Mesendoderm (in vitro differentiated cells): ENCODE measurements around the gene APBB2.

Source experiments
- DNase-seq: peaks from one replicate; pipeline ENCODE4 v3.0.0; 2013
- H2AK5ac ChIP-seq: 2 replicates; pipeline ENCODE4 v1.6.1; 2013; ENCODE audit warnings: low read length, inconsistent platforms
- H2BK120ac ChIP-seq: 2 replicates; pipeline ENCODE4 v1.6.1; 2013; ENCODE audit warnings: low read depth, mild to moderate bottlenecking, low read length, moderate library complexity, mixed read lengths
- H2BK15ac ChIP-seq: replicated peaks from 2 replicates; pipeline ENCODE4 v1.6.1; 2013; ENCODE audit warnings: low read depth, mild to moderate bottlenecking, moderate library complexity
- H2BK5ac ChIP-seq: 2 replicates; pipeline ENCODE4 v1.6.1; 2013; ENCODE audit warnings: low read length, inconsistent platforms
- H3K18ac ChIP-seq: 2 replicates; pipeline ENCODE4 v1.6.1; 2013; ENCODE audit warnings: mild to moderate bottlenecking, low read length, mixed read lengths
- H3K23ac ChIP-seq: one replicate; pipeline ENCODE4 v1.6.1; 2013; ENCODE audit warnings: low read length
- H3K27ac ChIP-seq: 2 replicates; pipeline ENCODE4 v1.5.1; 2013; ENCODE audit warnings: low read depth, mild to moderate bottlenecking, inconsistent platforms, low read length, moderate library complexity
- H3K27me3 ChIP-seq: 2 replicates; pipeline ENCODE4 v1.6.1; 2013; ENCODE audit warnings: low read length, control low read depth, mild to moderate bottlenecking, inconsistent platforms; ENCODE audit not compliant: insufficient read depth, poor library complexity
- H3K36me3 ChIP-seq: 2 replicates; pipeline ENCODE4 v1.6.1; 2013; ENCODE audit warnings: low read length, inconsistent platforms; ENCODE audit not compliant: control insufficient read depth, insufficient read depth
- H3K4ac ChIP-seq: one replicate; pipeline ENCODE4 v1.6.1; 2013; ENCODE audit warnings: low read depth, mild to moderate bottlenecking, low read length, moderate library complexity
- H3K4me1 ChIP-seq: 2 replicates; pipeline ENCODE4 v1.6.1; 2013; ENCODE audit warnings: low read depth, low read length, inconsistent platforms; ENCODE audit not compliant: control insufficient read depth
- H3K4me2 ChIP-seq: 2 replicates; pipeline ENCODE4 v1.6.1; 2013; ENCODE audit warnings: low read length
- H3K4me3 ChIP-seq: 2 replicates; pipeline ENCODE4 v1.5.1; 2013; ENCODE audit warnings: mild to moderate bottlenecking, low read length
- H3K56ac ChIP-seq: one replicate; pipeline ENCODE4 v1.6.1; 2013; ENCODE audit warnings: low read length
- H3K79me1 ChIP-seq: 2 replicates; pipeline ENCODE4 v1.6.1; 2013; ENCODE audit warnings: low read length, inconsistent platforms
- H3K79me2 ChIP-seq: 2 replicates; pipeline ENCODE4 v1.6.1; 2013; ENCODE audit warnings: mild to moderate bottlenecking, low read length; ENCODE audit not compliant: control insufficient read depth, insufficient read depth
- H3K9ac ChIP-seq: 2 replicates; pipeline ENCODE4 v1.6.1; 2013; ENCODE audit warnings: low read length, inconsistent platforms
- H4K5ac ChIP-seq: one replicate; pipeline ENCODE4 v1.6.1; 2013; ENCODE audit warnings: low read length
- H4K8ac ChIP-seq: one replicate; pipeline ENCODE4 v1.6.1; 2013; ENCODE audit warnings: low read depth, mild to moderate bottlenecking, control low read depth, low read length, moderate library complexity
- WGBS: extraction: QIAGEN DNeasy Blood & Tissue Kit; methylation state at CpG from one replicate; pipeline ENCODE4 v1.1.7; 2013; ENCODE audit warnings: low lambda C conversion rate, missing lambda C conversion rate; ENCODE audit not compliant: insufficient coverage; ENCODE audit errors: extremely low coverage; 5-methylcytosine and 5-hydroxymethylcytosine counted together

Gene APBB2

DNA sequence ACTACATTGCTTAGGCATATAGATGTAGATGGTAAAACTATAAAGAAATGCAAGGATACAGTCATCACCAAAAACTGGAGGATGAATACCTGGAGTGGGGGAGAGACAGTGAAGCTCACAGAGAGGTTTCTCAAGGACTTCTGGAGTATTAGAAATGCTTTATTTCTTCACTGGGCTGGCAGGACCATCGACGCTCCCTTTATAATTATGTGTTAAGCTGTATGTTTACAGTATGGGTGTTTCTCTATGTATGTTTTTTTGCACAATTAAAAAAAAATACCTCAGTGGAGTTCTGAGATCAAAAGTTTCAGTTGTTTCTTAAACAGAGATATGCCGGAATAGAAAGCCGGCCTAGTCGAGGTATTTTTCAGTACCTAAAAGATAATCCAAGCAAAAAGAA is 263.3 kb downstream of the APBB2 start:
- no peaks in the 10 kb centered on the region for H3K79me2 ChIP-seq
- no peaks in the 10 kb centered on the region for H3K27me3 ChIP-seq
- no peak overlapping the region for H3K27ac ChIP-seq
- no peak overlapping the region for H2BK120ac ChIP-seq
- no peak overlapping the region for H2BK15ac ChIP-seq
- H4K8ac ChIP-seq = no peak overlapping the region
- WGBS = no CpG with 5 or more reads among the region's 5 CpGs
- no peaks in the 10 kb centered on the region for H3K79me1 ChIP-seq
- no peak overlapping the region for H4K5ac ChIP-seq
- H2BK5ac ChIP-seq = no peak overlapping the region
- DNase-seq = no peak
- no peak overlapping the region for H3K4ac ChIP-seq
- no peak overlapping the region for H3K18ac ChIP-seq
- H3K56ac ChIP-seq = no peak overlapping the region
- no peak overlapping the region for H3K9ac ChIP-seq
- no peak overlapping the region for H2AK5ac ChIP-seq
- H3K4me2 ChIP-seq = no peak overlapping the region
- no peaks in the 10 kb centered on the region for H3K4me1 ChIP-seq
- H3K23ac ChIP-seq = no peak overlapping the region
- H3K36me3 ChIP-seq = no peaks in the 10 kb centered on the region
- no peak overlapping the region for H3K4me3 ChIP-seq

DNA sequence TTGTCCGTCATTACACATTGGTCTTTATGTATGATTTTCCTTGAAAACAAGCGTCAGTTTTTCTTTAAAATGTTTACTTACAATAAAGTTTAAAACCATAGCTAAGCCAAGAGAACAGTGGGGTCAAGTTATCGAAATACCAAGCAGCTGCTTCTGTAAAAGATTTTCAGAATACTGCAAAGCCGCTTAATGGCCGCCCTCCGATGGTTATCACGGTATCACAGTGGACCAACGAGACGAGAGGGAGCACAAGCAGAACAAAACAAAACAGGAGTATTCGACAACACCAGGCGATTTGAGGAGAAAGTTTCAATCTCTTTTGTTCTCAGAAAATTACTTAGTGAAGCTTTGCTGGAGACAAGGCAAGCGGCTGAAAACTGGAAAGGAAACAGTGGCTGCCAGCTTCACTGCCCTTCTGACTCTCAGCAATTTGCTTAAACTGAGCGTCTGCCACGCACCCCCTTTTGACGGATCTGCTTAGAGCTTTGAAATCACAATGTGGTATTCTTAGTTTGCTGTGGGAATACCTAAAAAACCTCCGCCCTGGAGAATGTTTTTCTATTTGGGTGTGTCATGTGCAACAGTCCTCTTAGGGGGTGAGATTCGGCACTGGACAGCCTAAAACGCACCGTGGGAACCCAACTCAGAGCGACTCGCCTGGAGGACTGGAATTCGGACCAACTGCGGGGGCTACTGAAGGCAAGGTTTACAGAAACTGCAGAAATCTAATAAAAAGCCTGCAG is 264.8 kb downstream of the APBB2 start:
- H3K36me3 ChIP-seq = no peaks in the 10 kb centered on the region
- H3K79me2 ChIP-seq = no peaks in the 10 kb centered on the region
- DNase-seq = no peak
- no peak overlapping the region for H3K27ac ChIP-seq
- H3K9ac ChIP-seq = no peak overlapping the region
- H3K27me3 ChIP-seq = no peaks in the 10 kb centered on the region
- no peak overlapping the region for H3K56ac ChIP-seq
- H3K79me1 ChIP-seq = no peaks in the 10 kb centered on the region
- H4K8ac ChIP-seq = no peak overlapping the region
- H3K4me2 ChIP-seq = no peak overlapping the region
- no peak overlapping the region for H2BK15ac ChIP-seq
- H2BK5ac ChIP-seq = no peak overlapping the region
- WGBS = no CpG with 5 or more reads among the region's 23 CpGs
- no peak overlapping the region for H3K23ac ChIP-seq
- no peak overlapping the region for H4K5ac ChIP-seq
- H3K18ac ChIP-seq = no peak overlapping the region
- no peak overlapping the region for H3K4ac ChIP-seq
- no peak overlapping the region for H2AK5ac ChIP-seq
- H2BK120ac ChIP-seq = no peak overlapping the region
- H3K4me1 ChIP-seq = no peaks in the 10 kb centered on the region
- no peak overlapping the region for H3K4me3 ChIP-seq

DNA sequence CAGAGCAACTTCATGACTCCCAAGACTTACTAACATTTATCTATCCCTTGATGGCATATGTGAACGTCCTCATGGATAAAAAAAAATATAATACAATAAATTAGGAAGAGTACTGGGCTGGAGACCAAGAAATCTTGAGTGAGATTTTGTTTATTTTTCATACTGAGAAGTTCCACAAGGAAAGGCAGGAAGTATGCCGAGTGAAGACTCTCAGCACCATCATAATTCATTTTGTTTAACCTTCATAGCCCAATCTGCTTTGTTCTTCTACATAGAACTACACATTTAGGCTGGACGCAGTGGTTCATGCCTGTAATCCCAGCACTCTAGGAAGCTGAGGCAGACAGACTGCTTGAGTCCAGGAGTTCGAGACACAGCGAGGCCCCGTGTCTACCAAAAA is 266.3 kb downstream of the APBB2 start:
- H3K4ac ChIP-seq = no peak overlapping the region
- no peak overlapping the region for H2BK120ac ChIP-seq
- no peak overlapping the region for H3K4me3 ChIP-seq
- no peak overlapping the region for H4K5ac ChIP-seq
- H2BK5ac ChIP-seq = no peak overlapping the region
- H3K9ac ChIP-seq = no peak overlapping the region
- H3K79me2 ChIP-seq = no peaks in the 10 kb centered on the region
- no peak overlapping the region for H3K23ac ChIP-seq
- no peak overlapping the region for H4K8ac ChIP-seq
- H3K27me3 ChIP-seq = no peaks in the 10 kb centered on the region
- no peak overlapping the region for H3K18ac ChIP-seq
- H3K79me1 ChIP-seq = no peaks in the 10 kb centered on the region
- H2AK5ac ChIP-seq = no peak overlapping the region
- no CpG with 5 or more reads among the region's 6 CpGs for WGBS
- H3K56ac ChIP-seq = no peak overlapping the region
- H3K4me2 ChIP-seq = no peak overlapping the region
- no peak for DNase-seq
- H3K36me3 ChIP-seq = no peaks in the 10 kb centered on the region
- no peak overlapping the region for H3K27ac ChIP-seq
- H3K4me1 ChIP-seq = no peaks in the 10 kb centered on the region
- H2BK15ac ChIP-seq = no peak overlapping the region

DNA sequence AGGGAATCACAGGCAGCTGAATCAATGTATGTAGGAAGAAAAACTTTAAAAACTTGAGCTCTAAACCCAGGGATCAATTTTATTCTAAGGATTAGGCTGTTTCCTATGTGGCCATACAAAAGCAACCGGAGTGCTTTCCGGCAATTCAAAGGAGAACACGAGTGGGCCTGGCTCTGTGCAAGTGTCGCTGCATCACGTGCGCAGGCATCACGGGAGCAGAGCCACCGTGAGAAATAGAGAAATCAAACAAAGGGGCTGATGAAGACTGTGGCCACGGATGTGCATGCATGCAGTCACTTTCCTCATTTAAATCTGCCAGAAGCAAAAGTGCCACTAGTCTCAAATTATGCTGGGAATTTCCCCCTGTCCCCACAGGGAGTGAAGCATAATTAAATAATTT is 267.7 kb downstream of the APBB2 start:
- Histone ChIP-seq H3K9ac (no peak overlapping the region), H2BK5ac (no peak overlapping the region), H4K8ac (no peak overlapping the region), H3K79me1 (no peaks in the 10 kb centered on the region), H3K36me3 (no peaks in the 10 kb centered on the region), H3K4me1 (no peaks in the 10 kb centered on the region), H3K27me3 (no peaks in the 10 kb centered on the region), H3K79me2 (no peaks in the 10 kb centered on the region), H3K18ac (no peak overlapping the region), H2BK15ac (no peak overlapping the region), H2AK5ac (no peak overlapping the region), H3K4me2 (no peak overlapping the region), H3K4ac (no peak overlapping the region), H3K56ac (no peak overlapping the region), H3K4me3 (no peak overlapping the region), H4K5ac (no peak overlapping the region), H2BK120ac (no peak overlapping the region), H3K23ac (no peak overlapping the region), H3K27ac (no peak overlapping the region)
- no peak for DNase-seq
- WGBS = no CpG with 5 or more reads among the region's 9 CpGs

DNA sequence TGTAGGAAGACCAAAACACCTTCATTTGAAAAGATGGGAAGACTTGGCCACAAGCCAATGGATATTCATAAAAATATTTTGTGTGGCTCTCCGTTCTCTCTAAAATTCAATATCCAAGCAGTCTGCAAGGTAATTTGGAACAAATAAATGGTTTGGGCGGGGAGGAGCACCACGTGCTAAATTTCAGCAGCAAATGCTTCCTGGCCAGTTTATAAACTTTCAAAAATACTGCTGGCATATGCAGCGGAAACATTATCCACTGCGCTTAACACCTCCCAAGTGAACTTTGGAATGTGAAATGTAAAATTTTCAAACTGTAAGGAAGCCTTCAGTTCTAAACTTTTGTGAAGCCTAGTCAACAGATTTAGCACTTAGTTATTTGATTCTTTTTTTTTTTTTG is 273.6 kb downstream of the APBB2 start:
- H2AK5ac ChIP-seq = no peak overlapping the region
- H3K79me2 ChIP-seq = no peaks in the 10 kb centered on the region
- H2BK120ac ChIP-seq = no peak overlapping the region
- H4K5ac ChIP-seq = no peak overlapping the region
- no peak overlapping the region for H3K4ac ChIP-seq
- H3K4me1 ChIP-seq = no peaks in the 10 kb centered on the region
- no peak overlapping the region for H4K8ac ChIP-seq
- H3K36me3 ChIP-seq = no peaks in the 10 kb centered on the region
- H3K27me3 ChIP-seq = no peaks in the 10 kb centered on the region
- H2BK15ac ChIP-seq = no peak overlapping the region
- no peaks in the 10 kb centered on the region for H3K79me1 ChIP-seq
- DNase-seq = no peak
- H2BK5ac ChIP-seq = no peak overlapping the region
- H3K9ac ChIP-seq = no peak overlapping the region
- H3K27ac ChIP-seq = no peak overlapping the region
- no peak overlapping the region for H3K4me2 ChIP-seq
- H3K23ac ChIP-seq = no peak overlapping the region
- H3K56ac ChIP-seq = no peak overlapping the region
- no peak overlapping the region for H3K4me3 ChIP-seq
- no CpG with 5 or more reads among the region's 5 CpGs for WGBS
- no peak overlapping the region for H3K18ac ChIP-seq

DNA sequence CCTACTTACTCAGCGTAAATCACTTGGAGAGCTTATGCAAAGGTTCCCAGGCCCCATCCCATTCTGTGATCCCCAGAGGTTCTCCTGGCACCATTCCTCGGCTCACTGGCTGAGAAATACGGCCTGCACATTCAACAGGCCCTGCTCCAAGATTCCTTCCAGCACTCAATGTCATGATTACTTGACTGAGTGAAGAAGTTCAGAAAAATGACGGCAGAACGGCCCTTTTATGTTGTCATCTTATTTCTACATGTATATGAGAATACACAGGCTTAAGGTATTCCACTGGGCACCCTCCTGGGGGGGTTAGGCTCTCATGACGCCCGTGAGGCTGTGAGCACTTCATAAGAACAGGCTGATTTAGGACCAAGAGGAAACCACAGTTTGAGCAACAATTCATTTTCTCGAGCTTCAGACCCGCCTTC is 274.0 kb downstream of the APBB2 start:
- no peak overlapping the region for H3K4me2 ChIP-seq
- H3K4me3 ChIP-seq = no peak overlapping the region

More for the DNA sequence above, 274.0 kb downstream of the APBB2 start:
- Histone ChIP-seq H3K27ac (no peak overlapping the region), H3K36me3 (no peaks in the 10 kb centered on the region), H3K18ac (no peak overlapping the region), H3K27me3 (no peaks in the 10 kb centered on the region), H3K56ac (no peak overlapping the region), H3K9ac (no peak overlapping the region), H3K79me2 (no peaks in the 10 kb centered on the region), H2AK5ac (no peak overlapping the region), H4K8ac (no peak overlapping the region), H4K5ac (no peak overlapping the region), H3K79me1 (no peaks in the 10 kb centered on the region), H2BK120ac (no peak overlapping the region), H2BK15ac (no peak overlapping the region), H3K23ac (no peak overlapping the region), H2BK5ac (no peak overlapping the region), H3K4ac (no peak overlapping the region), H3K4me1 (no peaks in the 10 kb centered on the region)
- no peak for DNase-seq
- WGBS = no CpG with 5 or more reads among the region's 9 CpGs
